ENCODE measurements around the gene SIX6. TPM values are rescaled to one million over a fixed set of nuclear protein-coding genes. Genes with fewer than 3 reads are reported as not detected.
"Not testable (repeated sequence)": the region's sequence is repeated elsewhere in the genome, so short reads cannot be mapped to it uniquely, and the experiment has no call there.

Gene SIX6
- polyA plus RNA-seq (2011; rRNA removed) (not detected in 2 replicates), polyA minus RNA-seq (2011; rRNA and poly(A)+ RNA removed) (not detected in 2 replicates)

DNA sequence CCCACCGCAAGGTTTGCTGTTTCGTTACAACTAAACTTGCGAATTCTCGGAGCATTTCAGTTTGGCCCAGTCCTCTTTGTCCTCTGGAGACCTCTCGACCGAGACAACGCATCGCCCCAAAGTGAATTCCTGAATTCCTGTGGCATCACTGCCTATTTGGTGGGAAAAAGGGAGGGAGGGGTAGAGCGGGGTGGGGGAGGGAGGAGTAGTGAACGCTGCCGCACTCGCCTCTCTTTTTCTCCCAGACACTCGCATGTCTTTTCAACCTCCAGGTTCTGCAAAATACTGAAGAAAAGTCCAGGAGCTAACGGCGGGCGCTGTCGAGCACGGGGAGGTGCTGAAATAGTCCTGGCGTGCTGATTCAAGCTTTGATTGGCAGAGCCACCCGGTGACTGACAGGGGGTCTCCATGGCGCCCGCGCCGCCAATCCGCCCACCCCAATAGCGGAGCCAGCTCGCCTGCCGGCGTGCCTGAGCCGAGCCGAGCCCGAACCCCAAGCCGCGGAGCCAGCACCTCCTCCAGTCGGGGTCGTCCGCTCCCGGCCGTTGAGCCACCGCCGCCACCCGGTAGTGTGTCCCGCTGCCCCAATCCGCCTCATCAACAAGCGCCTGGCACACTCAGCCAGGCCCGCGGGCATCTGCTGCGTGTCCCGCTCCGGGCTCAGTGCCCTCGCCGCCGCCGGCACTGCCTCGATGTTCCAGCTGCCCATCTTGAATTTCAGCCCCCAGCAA lies at the start of gene SIX6:
Gene SIX6 (plus strand): TSS at position 440 of the 731 bp plus-strand sequence. CDS start 253 bp downstream, at position 693.
- Histone ChIP-seq H3K27ac (ENCODE audit: low read depth, low read length) (no peak within 1 kb of the TSS), H3K4me3 (ENCODE audit: low read depth, low read length) (no peak within 1 kb of the TSS), H3K27me3 (ENCODE audit: control insufficient read depth, insufficient read depth, low read length) (peaks cover 89% of the 10 kb centered on the region), H3K9me3 (ENCODE audit: control insufficient read depth, insufficient read depth, low read length) (peaks cover 18% of the 10 kb centered on the region; the same call in 1 of the 2 replicates)
- CTCF ChIA-PET: no interaction called here
- POLR2A ChIA-PET: no interaction called here
- TF ChIP-seq, protein P1, sequence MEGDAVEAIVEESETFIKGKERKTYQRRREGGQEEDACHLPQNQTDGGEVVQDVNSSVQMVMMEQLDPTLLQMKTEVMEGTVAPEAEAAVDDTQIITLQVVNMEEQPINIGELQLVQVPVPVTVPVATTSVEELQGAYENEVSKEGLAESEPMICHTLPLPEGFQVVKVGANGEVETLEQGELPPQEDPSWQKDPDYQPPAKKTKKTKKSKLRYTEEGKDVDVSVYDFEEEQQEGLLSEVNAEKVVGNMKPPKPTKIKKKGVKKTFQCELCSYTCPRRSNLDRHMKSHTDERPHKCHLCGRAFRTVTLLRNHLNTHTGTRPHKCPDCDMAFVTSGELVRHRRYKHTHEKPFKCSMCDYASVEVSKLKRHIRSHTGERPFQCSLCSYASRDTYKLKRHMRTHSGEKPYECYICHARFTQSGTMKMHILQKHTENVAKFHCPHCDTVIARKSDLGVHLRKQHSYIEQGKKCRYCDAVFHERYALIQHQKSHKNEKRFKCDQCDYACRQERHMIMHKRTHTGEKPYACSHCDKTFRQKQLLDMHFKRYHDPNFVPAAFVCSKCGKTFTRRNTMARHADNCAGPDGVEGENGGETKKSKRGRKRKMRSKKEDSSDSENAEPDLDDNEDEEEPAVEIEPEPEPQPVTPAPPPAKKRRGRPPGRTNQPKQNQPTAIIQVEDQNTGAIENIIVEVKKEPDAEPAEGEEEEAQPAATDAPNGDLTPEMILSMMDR (IDR thresholded peaks at IDR 0.05; ENCODE audit: low read depth, low read length): no peak
- DNase-seq (ENCODE audit: low read depth, low spot score): no peak

DNA sequence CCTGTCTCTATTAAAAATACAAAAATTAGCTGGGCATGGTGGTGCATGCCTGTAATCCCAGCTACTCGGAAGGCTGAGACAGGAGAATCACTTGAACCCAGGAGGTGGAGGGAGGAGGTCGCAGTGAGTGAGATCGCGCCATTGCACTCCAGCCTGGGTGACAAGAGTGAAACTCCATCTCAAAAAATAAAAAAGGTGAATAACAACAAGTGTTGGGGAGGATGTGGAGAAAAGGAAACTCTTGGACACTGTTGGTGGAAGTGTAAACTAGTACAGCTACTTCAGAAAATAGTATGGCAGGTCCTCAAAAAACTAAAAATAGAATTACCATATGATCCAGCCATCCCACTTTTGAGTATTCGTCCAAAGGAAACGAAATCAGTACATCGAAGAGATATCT lies 28.7 kb upstream of the SIX6 start:
- POLR2A ChIA-PET; H3K9me3 ChIP-seq (ENCODE audit: control insufficient read depth, insufficient read depth, low read length); H3K4me3 ChIP-seq (ENCODE audit: low read depth, low read length); H3K27me3 ChIP-seq (ENCODE audit: control insufficient read depth, insufficient read depth, low read length); DNase-seq (ENCODE audit: low read depth, low spot score); H3K27ac ChIP-seq (ENCODE audit: low read depth, low read length); CTCF ChIA-PET: not testable (repeated sequence)

DNA sequence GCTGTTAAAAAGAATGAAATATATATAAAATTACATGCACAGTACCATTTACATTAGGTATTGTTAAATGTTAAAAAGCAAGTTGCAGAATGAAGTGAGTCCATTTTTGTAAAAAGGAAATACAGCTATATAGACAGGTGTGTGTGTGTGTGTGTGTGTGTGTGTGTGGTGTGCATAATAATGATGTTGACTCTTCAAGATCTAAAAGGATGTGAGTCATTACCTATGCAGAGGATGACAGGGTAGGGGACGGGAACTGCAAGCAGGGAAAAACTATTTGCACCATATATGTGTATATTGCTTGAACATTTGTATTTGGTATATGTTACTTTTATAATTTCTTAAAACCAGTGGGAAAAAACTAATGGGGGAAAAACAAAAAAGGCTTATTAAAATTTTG lies 26.2 kb upstream of the SIX6 start:
- ChIA-PET CTCF (no interaction called here), POLR2A (no interaction called here)
- TF ChIP-seq, protein P1 (IDR thresholded peaks at IDR 0.05; ENCODE audit: low read depth, low read length): no peak
- DNase-seq (ENCODE audit: low read depth, low spot score): no peak
- Histone ChIP-seq H3K9me3 (ENCODE audit: control insufficient read depth, insufficient read depth, low read length) (peaks cover 6% of the 10 kb centered on the region; the same call in 1 of the 2 replicates), H3K27ac (ENCODE audit: low read depth, low read length) (no peak overlapping the region), H3K4me3 (ENCODE audit: low read depth, low read length) (no peak overlapping the region), H3K27me3 (ENCODE audit: control insufficient read depth, insufficient read depth, low read length) (peaks cover 24% of the 10 kb centered on the region)

DNA sequence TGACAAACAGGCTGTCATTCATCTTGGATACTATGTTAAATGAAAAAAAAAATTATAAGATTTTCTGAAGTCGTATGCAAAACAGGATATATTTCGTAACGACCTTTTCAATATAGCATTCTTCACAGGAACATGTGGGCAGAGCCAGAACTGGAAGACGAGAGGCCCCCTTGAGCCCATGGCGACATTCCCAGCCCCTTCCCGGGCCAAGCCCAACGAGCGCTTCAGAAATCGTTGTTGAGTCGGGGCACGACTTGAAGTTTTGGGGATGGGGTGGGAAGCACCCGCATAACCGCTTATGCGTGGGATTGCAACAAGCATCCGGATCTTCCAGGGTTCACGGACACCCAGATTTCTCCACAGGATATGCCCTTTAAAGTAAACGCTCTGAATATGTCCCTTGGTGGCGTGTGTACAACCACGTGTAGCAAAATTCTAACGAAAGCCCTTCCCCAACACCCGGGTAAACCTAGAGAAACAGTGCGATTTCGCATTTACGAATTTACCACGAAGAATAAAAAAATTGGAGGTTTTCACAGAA lies 23.8 kb upstream of the SIX6 start:
- Histone ChIP-seq H3K27ac (ENCODE audit: low read depth, low read length) (no peak overlapping the region), H3K4me3 (ENCODE audit: low read depth, low read length) (peak overlapping the region; percentile 65), H3K9me3 (ENCODE audit: control insufficient read depth, insufficient read depth, low read length) (peaks cover 6% of the 10 kb centered on the region; the same call in 1 of the 2 replicates), H3K27me3 (ENCODE audit: control insufficient read depth, insufficient read depth, low read length) (peaks cover 24% of the 10 kb centered on the region)
- TF ChIP-seq, protein P1 (IDR thresholded peaks at IDR 0.05; ENCODE audit: low read depth, low read length): no peak
- ChIA-PET POLR2A (no interaction called here), CTCF (no interaction called here)
- DNase-seq (ENCODE audit: low read depth, low spot score): no peak

DNA sequence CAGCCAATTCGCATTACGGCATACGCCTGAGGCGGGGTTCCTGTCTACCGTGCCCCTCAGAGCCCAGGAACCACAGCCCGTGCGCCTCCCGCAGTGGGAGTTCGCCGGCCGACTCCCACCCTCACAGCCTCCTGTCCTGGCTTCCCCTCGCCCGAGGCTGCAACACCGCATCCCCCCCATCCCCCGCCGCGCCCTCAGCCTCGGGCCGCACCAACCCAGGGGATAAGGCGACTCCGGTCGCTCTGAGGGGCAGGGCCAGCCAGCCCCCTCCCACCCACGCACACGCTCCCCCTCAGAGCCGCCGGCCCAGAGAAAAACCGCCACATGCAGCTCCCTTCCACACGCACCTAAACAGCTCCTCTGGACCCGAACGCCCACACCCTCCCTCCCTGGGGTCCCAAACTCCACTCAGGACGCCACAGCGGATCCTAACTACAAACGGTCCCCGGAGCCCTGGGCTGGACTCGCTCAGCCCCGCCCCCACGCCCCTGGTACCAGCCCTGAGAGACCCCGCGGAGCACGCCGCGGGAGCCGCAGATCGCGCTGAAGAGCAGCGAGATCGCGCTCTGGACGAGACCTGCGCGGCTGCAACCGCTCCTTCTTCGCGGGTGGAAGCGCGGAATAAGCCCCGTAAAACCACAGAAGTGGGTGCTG lies 23.2 kb upstream of the SIX6 start, which contains the start of gene C14orf39:
Gene C14orf39 (minus strand): TSS at position 466 of the 654 bp plus-strand sequence. CDS start 985 bp downstream, outside the sequence.
- peak within 1 kb of the TSS; percentile 65 for H3K4me3 ChIP-seq (ENCODE audit: low read depth, low read length)
- ChIA-PET POLR2A (no interaction called here), CTCF (no interaction called here)
- TF ChIP-seq, protein P1 (IDR thresholded peaks at IDR 0.05; ENCODE audit: low read depth, low read length): no peak
- peak; percentile 11 for DNase-seq (ENCODE audit: low read depth, low spot score)
- peaks cover 6% of the 10 kb centered on the region; the same call in 1 of the 2 replicates for H3K9me3 ChIP-seq (ENCODE audit: control insufficient read depth, insufficient read depth, low read length)
- H3K27me3 ChIP-seq (ENCODE audit: control insufficient read depth, insufficient read depth, low read length): peaks cover 24% of the 10 kb centered on the region
- H3K27ac ChIP-seq (ENCODE audit: low read depth, low read length): no peak within 1 kb of the TSS

Data from AG04450 (cell line).